KOPT-K1 (cell line): ENCODE data around the gene WDR87.
"Not testable (repeated sequence)": the region's sequence is repeated elsewhere in the genome, so short reads cannot be mapped to it uniquely, and the experiment has no call there.

Experiments
- H3K27ac ChIP-seq: fragments of 200-600 bp; sonication (generic); 2 replicates; pipeline ENCODE4 v1.5.1; 2016; ENCODE audit warnings: antibody characterized with exemption, mild to moderate bottlenecking, low read depth, low read length; ENCODE audit not compliant: poor library complexity, severe bottlenecking
- H3K36me3 ChIP-seq: fragments of 200-600 bp; sonication (generic); 2 replicates; pipeline ENCODE4 v1.5.1; 2017; ENCODE audit warnings: antibody characterized with exemption, mild to moderate bottlenecking, low read length, moderate library complexity; ENCODE audit not compliant: insufficient read depth
- H3K9me3 ChIP-seq: fragments of 200-600 bp; sonication (generic); 2 replicates; pipeline ENCODE4 v1.5.1; 2017; ENCODE audit warnings: antibody characterized with exemption, low read length, mild to moderate bottlenecking; ENCODE audit not compliant: insufficient read depth, poor library complexity, severe bottlenecking

The WDR87 gene

GRCh38 chr19:37872383-37872782, 34.0 kb downstream of the WDR87 start:
- Histone ChIP-seq H3K9me3 (peaks cover 6% of the 10 kb centered on the region), H3K36me3 (no peaks in the 10 kb centered on the region), H3K27ac (no peak overlapping the region)

- H3K27ac ChIP-seq: no peak overlapping the region
- peaks cover 6% of the 10 kb centered on the region for H3K9me3 ChIP-seq
- no peaks in the 10 kb centered on the region for H3K36me3 ChIP-seq
Measured at GRCh38 chr19:37869766-37870340, 36.5 kb downstream of the WDR87 start.

- Histone ChIP-seq H3K27ac (no peak overlapping the region), H3K9me3 (peaks cover 6% of the 10 kb centered on the region), H3K36me3 (no peaks in the 10 kb centered on the region)
Measured at GRCh38 chr19:37867831-37868230, 38.6 kb downstream of the WDR87 start.

DNA sequence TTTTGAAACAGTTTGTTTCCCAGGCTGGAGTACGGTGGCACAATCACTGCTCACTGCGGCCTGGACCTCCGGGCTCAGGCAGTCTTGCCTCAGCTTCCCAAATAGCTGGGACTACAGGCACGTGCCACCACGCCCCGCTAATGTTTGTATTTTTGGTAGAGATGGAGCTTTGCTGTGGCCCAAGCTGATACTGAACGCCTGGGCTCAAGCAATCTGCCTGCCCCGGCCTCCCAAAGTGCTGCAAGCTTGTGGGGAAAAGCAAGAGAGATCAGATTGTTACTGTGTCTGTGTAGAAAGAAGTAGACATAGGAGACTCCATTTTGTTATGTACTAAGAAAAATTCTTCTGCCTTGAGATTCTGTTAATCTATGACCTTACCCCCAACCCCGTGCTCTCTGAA, 40.5 kb downstream of the WDR87 start:
- H3K36me3 ChIP-seq, H3K27ac ChIP-seq, H3K9me3 ChIP-seq: not testable (repeated sequence)

- H3K36me3 ChIP-seq: no peaks in the 10 kb centered on the region
- H3K9me3 ChIP-seq: no peaks in the 10 kb centered on the region
- no peak overlapping the region for H3K27ac ChIP-seq
Measured at GRCh38 chr19:37864501-37864900, 41.9 kb downstream of the WDR87 start.

- no peak overlapping the region for H3K27ac ChIP-seq
- peaks cover 10% of the 10 kb centered on the region for H3K9me3 ChIP-seq
Measured at GRCh38 chr19:37855098-37855497, 51.3 kb downstream of the WDR87 start.

GRCh38 chr19:37845932-37846331, 60.5 kb downstream of the WDR87 start:
- Histone ChIP-seq H3K36me3 (no peaks in the 10 kb centered on the region), H3K9me3 (no peaks in the 10 kb centered on the region), H3K27ac (no peak overlapping the region)

More at GRCh38 chr19:37855098-37855497, 51.3 kb downstream of the WDR87 start:
- no peaks in the 10 kb centered on the region for H3K36me3 ChIP-seq
